Measurements from ENCODE around the gene SGSM1. TPM values are rescaled to one million over a fixed set of nuclear protein-coding genes. Genes with fewer than 3 reads are reported as not detected.

SGSM1 gene
- total RNA-seq, 1 donor from 2014 or later, result 0.09 TPM

DNA sequence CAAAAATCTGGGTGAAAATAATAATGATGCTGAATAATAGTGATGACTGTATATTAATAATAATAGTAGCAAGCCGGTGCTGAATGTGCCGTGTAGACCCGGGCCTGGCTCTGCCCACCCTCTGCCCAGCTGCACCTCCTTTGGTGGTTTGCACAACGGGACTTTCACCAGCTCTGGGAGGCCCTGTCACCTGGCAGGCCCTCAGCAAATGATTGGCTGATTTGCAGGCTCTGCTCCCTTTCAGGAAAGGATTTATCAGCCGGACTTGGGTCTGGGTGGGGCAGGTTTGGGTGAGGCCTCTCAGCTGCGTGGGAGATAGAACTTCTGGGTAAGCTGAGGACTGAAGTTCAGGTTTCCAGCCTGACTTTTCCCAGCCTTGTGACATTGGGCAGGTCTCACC is 167.9 kb downstream of the SGSM1 start:
- Mint-ChIP-seq H3K4me3 (no peak overlapping the region), H3K4me1 (no peaks in the 10 kb centered on the region), H3K27me3 (no peaks in the 10 kb centered on the region), H3K9me3 (no peaks in the 10 kb centered on the region), H3K36me3 (ENCODE audit: low read depth) (no peaks in the 10 kb centered on the region), H3K27ac (no peak overlapping the region)
- intact Hi-C loops (cut with micrococcal nuclease), result no loop called here
- TF ChIP-seq, protein P1, sequence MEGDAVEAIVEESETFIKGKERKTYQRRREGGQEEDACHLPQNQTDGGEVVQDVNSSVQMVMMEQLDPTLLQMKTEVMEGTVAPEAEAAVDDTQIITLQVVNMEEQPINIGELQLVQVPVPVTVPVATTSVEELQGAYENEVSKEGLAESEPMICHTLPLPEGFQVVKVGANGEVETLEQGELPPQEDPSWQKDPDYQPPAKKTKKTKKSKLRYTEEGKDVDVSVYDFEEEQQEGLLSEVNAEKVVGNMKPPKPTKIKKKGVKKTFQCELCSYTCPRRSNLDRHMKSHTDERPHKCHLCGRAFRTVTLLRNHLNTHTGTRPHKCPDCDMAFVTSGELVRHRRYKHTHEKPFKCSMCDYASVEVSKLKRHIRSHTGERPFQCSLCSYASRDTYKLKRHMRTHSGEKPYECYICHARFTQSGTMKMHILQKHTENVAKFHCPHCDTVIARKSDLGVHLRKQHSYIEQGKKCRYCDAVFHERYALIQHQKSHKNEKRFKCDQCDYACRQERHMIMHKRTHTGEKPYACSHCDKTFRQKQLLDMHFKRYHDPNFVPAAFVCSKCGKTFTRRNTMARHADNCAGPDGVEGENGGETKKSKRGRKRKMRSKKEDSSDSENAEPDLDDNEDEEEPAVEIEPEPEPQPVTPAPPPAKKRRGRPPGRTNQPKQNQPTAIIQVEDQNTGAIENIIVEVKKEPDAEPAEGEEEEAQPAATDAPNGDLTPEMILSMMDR (IDR thresholded peaks at IDR 0.05), result no peak
- ATAC-seq (ENCODE audit: low read depth), result no peak
- ChIA-PET CTCF (no interaction called here), POLR2A (no interaction called here)
- DNase-seq, result no peak

DNA sequence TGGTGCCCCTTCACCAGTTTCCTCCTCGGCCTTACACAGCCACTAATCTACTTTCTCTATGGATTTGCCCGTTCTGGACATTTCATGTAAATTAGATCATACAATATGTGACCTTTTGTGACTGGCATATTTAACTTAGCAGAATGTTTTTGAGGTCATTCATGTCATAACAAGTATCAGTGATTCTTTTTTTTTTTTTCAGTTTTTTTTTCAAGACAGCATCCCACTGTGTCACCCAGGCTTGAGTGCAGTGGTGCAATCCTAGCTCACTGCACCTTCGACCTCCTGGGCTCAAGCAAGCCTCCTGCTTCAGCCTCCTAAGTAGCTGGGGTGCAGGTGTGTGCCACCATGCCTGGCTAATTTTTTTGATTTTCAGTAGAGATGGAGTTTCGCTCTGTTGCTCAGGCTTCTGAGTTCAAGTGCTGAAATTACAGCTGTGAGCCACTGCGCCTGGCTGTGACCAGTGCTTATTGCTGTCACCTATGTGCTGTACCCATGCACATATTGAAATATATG is 169.2 kb downstream of the SGSM1 start:
- H3K4me1 Mint-ChIP-seq, result no peaks in the 10 kb centered on the region
- ATAC-seq (ENCODE audit: low read depth) (no peak), DNase-seq (no peak)
- intact Hi-C loops (cut with micrococcal nuclease), result no loop called here
- ChIA-PET CTCF (no interaction called here), POLR2A (no interaction called here)
- TF ChIP-seq, protein P1 (IDR thresholded peaks at IDR 0.05), result no peak
- H3K27ac Mint-ChIP-seq, result no peak overlapping the region
- no peak overlapping the region for H3K4me3 Mint-ChIP-seq
- no peaks in the 10 kb centered on the region for H3K36me3 Mint-ChIP-seq (ENCODE audit: low read depth)
- H3K9me3 Mint-ChIP-seq, result no peaks in the 10 kb centered on the region
- H3K27me3 Mint-ChIP-seq, result peaks cover 2% of the 10 kb centered on the region

DNA sequence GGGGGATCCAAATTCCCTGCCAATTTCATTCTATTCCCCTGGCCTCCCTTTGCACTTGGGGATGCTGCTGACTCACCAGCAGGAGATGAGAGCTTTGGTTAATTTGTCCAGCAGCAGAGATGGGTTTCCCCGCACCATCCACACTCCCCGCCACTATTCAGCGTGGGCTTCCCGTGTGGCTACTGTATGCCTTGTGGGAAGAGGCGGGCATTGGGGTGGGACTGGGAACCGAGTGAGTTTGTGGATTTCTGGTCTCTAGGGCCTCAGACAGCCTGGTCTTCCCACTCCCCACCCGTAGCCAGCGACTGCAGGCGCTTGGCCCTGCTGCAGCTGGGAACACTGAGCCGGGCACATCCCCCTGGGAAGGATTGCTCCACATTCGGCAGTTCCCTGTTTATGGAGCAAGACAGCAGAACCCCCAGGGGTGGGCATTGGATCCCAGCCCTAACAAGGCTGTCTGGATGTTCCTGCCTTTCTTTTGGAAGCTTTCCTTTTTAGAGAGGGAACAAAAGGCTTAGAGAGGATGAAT is 169.9 kb downstream of the SGSM1 start:
- no peaks in the 10 kb centered on the region for H3K4me1 Mint-ChIP-seq
- peaks cover 2% of the 10 kb centered on the region for H3K27me3 Mint-ChIP-seq

DNA sequence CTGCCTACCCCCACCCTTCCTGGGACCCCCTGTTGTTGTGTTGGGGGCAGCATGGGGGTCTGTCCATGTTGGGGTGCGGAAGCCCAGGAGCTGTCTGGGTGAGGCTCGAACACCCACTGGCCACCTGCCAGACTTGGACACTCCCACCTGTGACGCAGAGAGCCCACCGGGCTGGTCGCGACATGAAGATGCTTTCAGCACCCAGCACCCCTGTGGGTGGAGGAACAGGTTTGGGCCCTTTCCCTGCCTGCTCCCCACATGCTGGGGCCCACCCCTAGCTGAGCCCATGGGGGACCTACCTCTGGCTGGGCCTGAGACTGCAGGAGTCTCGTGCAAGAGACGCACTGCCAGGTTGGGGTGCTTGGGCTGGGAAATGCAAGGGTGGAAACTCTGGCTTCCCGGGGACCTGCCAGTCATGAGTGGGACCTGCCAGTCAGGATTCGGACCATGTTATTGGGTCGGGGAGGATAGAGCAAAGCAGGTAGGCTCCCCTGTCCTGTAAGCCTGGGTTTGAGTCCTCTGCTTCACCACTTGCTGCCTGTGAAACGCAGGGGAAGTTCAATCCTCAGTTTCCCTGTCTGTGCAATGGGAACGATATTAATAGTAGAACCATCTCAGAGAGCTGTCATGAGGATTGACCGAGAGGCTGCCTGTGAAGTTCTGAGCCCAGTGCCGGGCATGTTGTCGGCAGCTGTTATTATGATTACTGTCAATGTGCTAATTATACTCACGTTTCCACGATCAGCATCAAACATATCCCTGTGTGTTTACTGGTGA is 170.6 kb downstream of the SGSM1 start:
- ATAC-seq (ENCODE audit: low read depth) (no peak), DNase-seq (no peak)
- TF ChIP-seq, protein P1 (IDR thresholded peaks at IDR 0.05), result no peak
- no peak overlapping the region for H3K4me3 Mint-ChIP-seq
- peaks cover 2% of the 10 kb centered on the region for H3K27me3 Mint-ChIP-seq
- ChIA-PET CTCF (no interaction called here), POLR2A (interaction anchor here (0.8 kb wide), 1 partner anchor 143 kb away, joined by 4 read pairs; no protein-coding TSS in a partner anchor)
- intact Hi-C loops (cut with micrococcal nuclease), result no loop called here
- no peaks in the 10 kb centered on the region for H3K9me3 Mint-ChIP-seq
- H3K36me3 Mint-ChIP-seq (ENCODE audit: low read depth), result no peaks in the 10 kb centered on the region
- no peak overlapping the region for H3K27ac Mint-ChIP-seq
- H3K4me1 Mint-ChIP-seq, result no peaks in the 10 kb centered on the region

More for the DNA sequence above, 169.9 kb downstream of the SGSM1 start:
- ChIA-PET CTCF (no interaction called here), POLR2A (interaction anchor here (0.8 kb wide), 1 partner anchor 142 kb away, joined by 4 read pairs; no protein-coding TSS in a partner anchor)
- intact Hi-C loops (cut with micrococcal nuclease), result no loop called here
- TF ChIP-seq, protein P1 (IDR thresholded peaks at IDR 0.05), result no peak
- H3K36me3 Mint-ChIP-seq (ENCODE audit: low read depth), result no peaks in the 10 kb centered on the region
- DNase-seq (no peak), ATAC-seq (ENCODE audit: low read depth) (no peak)
- no peak overlapping the region for H3K27ac Mint-ChIP-seq
- H3K4me3 Mint-ChIP-seq, result no peak overlapping the region
- H3K9me3 Mint-ChIP-seq, result no peaks in the 10 kb centered on the region

Other genes with a start within 250 kb of the SGSM1 start
- 0.34 and 0.82 TPM in 2 replicates for gene LRRC75B, start 213.1 kb upstream of the SGSM1 start, total RNA-seq
- gene GGT1, start 203.0 kb upstream of the SGSM1 start, total RNA-seq, result 7.3 and 7.6 TPM in 2 replicates
- gene PIWIL3, start 31.5 kb upstream of the SGSM1 start, total RNA-seq, result not detected in 2 replicates
- not detected in 2 replicates for gene LHFPL7, start 140.5 kb downstream of the SGSM1 start, total RNA-seq
- gene KIAA1671, start 146.5 kb downstream of the SGSM1 start, total RNA-seq, result 0.02 and 0.04 TPM in 2 replicates

All from activated B cell treated with CpG ODN at 0.5 μM for 24 hours (primary cell).